Measurements from ENCODE around the gene STING1.
A peak's percentile ranks its signal among the peaks of the same experiment; 100 is the strongest.
"Not testable (repeated sequence)": the region's sequence is repeated elsewhere in the genome, so short reads cannot be mapped to it uniquely, and the experiment has no call there.

Gene STING1

GRCh38 chr5:139451878-139452660 is 30.5 kb downstream of the STING1 start:
- no peaks in the 10 kb centered on the region for H3K9me3 ChIP-seq (ENCODE audit: control insufficient read depth in 2 of 2, low read length in 2 of 2)
- H3K4me3 ChIP-seq (ENCODE audit: low read length in 2 of 2): no peak overlapping the region
- no peaks in the 10 kb centered on the region for H3K4me1 ChIP-seq (ENCODE audit: control insufficient read depth, insufficient read depth, low read length)
- H3K36me3 ChIP-seq (ENCODE audit: control insufficient read depth in 2 of 2, insufficient read depth in 2 of 2, low read length in 2 of 2): no peaks in the 10 kb centered on the region
- H3K27me3 ChIP-seq (ENCODE audit: control insufficient read depth in 1 of 2, insufficient read depth in 2 of 2, low read length in 2 of 2): no peaks in the 10 kb centered on the region
- H3K9ac ChIP-seq (ENCODE audit: low read length in 2 of 2): no peak overlapping the region
- H3K27ac ChIP-seq (ENCODE audit: low read length): no peak overlapping the region

GRCh38 chr5:139451176-139451575 is 31.4 kb downstream of the STING1 start:
- no peak overlapping the region for H3K9ac ChIP-seq (ENCODE audit: low read length in 2 of 2)

DNA sequence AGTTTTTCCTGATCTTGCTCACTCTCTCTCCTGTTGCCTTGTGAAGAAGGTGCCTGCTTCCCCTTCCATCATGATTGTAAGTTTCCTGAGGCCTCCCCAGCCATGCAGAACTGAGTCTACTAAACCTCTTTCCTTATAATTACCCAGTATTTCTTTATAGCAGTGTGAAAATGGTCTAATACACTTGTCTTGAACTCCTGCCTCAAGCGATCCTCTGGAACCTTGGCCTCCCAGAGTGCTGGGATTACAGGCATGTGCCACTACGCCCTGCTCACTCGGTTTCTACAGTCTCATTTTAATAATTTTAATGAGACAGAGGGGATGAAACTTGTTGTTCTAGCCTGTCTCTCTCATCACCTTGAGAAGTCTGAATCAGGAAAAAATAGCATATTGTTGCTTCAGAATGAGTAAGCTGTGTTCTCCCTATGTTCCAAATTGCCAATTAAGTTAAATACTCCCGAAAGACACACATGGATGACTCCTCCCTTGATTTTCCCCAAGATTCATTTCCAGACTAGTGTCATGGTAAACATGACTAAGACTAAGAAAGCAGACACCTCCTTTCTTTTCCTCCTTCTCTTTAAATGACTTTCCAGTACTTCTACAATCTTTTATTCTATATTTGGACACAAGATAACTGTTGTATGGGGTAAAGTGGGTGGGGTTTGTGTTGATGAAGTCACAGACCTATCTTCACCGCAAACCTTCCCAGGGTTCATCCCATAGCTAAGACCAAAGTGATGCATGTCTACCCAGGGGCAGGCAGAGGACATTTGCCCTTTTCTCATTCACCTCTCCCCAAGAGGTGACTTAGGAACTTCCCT is 35.4 kb downstream of the STING1 start:
- Histone ChIP-seq H3K9ac (ENCODE audit: low read length in 2 of 2) (no peak overlapping the region), H3K4me1 (ENCODE audit: control insufficient read depth, insufficient read depth, low read length) (peaks cover 8% of the 10 kb centered on the region), H3K27ac (ENCODE audit: low read length) (no peak overlapping the region), H3K36me3 (ENCODE audit: control insufficient read depth in 2 of 2, insufficient read depth in 2 of 2, low read length in 2 of 2) (no peaks in the 10 kb centered on the region), H3K9me3 (ENCODE audit: control insufficient read depth in 2 of 2, low read length in 2 of 2) (no peaks in the 10 kb centered on the region), H3K4me3 (ENCODE audit: low read length in 2 of 2) (no peak overlapping the region), H3K27me3 (ENCODE audit: control insufficient read depth in 1 of 2, insufficient read depth in 2 of 2, low read length in 2 of 2) (no peaks in the 10 kb centered on the region)

More at GRCh38 chr5:139451176-139451575, 31.4 kb downstream of the STING1 start:
- Histone ChIP-seq H3K4me1 (ENCODE audit: control insufficient read depth, insufficient read depth, low read length) (no peaks in the 10 kb centered on the region), H3K27ac (ENCODE audit: low read length) (no peak overlapping the region), H3K4me3 (ENCODE audit: low read length in 2 of 2) (no peak overlapping the region), H3K36me3 (ENCODE audit: control insufficient read depth in 2 of 2, insufficient read depth in 2 of 2, low read length in 2 of 2) (no peaks in the 10 kb centered on the region), H3K27me3 (ENCODE audit: control insufficient read depth in 1 of 2, insufficient read depth in 2 of 2, low read length in 2 of 2) (no peaks in the 10 kb centered on the region), H3K9me3 (ENCODE audit: control insufficient read depth in 2 of 2, low read length in 2 of 2) (no peaks in the 10 kb centered on the region)

DNA sequence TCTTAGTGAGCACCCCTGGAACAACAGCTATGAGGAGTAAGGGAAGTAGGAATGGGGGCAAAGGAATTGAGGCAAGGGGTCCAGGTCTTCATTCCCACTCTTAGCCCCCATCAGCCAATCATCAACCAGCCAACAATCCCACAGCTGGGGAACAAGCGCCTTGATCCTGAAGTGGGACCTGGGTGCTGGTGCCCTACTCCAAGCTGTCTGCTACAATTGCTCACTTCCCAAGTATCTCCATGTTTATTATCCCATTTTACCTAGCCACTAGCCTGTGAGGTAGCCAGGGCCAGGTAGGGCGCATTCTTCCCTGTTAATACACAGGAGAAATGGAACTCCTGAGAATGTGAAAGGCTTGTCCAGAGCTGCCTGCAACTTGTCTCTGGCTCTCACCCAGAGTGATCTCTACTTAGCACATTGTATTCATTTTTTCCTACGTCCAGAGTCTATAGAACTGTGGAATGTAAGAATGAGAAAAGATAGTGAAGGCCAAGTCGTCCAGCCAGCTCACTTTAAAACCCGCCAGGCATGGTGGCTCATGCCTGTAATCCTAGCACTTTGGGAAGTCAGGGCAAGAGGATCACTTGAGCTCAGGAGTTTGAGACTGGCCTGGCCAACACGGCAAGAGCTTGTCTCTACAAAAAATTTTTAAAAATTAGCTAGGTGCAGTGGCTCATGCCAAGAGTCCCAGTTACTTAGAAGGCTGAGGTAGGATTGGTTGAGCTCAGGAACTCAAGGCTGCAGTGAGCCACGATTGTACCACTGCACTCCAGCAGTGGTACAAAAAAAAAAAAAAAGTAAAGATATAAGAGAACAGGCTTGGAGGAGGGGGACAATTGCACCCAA is 37.0 kb downstream of the STING1 start:
- no peak overlapping the region for H3K9ac ChIP-seq (ENCODE audit: low read length in 2 of 2)
- no peaks in the 10 kb centered on the region for H3K9me3 ChIP-seq (ENCODE audit: control insufficient read depth in 2 of 2, low read length in 2 of 2)
- H3K36me3 ChIP-seq (ENCODE audit: control insufficient read depth in 2 of 2, insufficient read depth in 2 of 2, low read length in 2 of 2): no peaks in the 10 kb centered on the region
- H3K4me3 ChIP-seq (ENCODE audit: low read length in 2 of 2): no peak overlapping the region
- H3K27me3 ChIP-seq (ENCODE audit: control insufficient read depth in 1 of 2, insufficient read depth in 2 of 2, low read length in 2 of 2): no peaks in the 10 kb centered on the region
- H3K4me1 ChIP-seq (ENCODE audit: control insufficient read depth, insufficient read depth, low read length): peaks cover 8% of the 10 kb centered on the region
- no peak overlapping the region for H3K27ac ChIP-seq (ENCODE audit: low read length)

DNA sequence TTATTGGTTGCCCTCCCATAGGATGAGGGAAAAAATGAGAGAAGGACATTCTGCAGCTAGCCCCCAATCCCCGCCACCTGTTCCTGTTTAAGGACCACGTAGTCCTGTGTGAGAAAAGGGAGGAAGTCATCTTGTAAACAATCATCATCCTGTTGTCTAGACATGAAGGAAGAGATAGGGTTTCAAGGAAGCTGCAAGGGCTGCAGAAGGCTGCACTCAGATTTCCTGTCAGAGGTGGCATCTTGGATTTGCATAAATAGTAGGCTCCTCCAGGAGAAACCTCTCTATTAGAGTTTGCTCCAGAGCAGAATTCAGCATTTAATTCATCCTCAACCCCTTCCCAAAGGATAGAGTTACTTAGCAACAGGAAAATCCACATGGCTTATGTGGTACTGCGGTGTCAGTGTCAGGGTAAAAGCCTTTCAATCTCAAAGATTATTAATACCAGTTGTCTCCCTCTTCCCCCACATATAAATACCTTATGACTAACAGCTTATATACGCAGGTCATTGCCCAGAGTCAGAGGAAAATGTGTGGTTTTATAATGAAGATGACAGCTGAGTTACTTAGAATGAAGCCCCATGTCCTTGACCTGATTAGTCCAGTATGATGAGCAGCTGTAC is 38.6 kb downstream of the STING1 start:
- H3K27ac ChIP-seq (ENCODE audit: low read length): no peak overlapping the region

DNA sequence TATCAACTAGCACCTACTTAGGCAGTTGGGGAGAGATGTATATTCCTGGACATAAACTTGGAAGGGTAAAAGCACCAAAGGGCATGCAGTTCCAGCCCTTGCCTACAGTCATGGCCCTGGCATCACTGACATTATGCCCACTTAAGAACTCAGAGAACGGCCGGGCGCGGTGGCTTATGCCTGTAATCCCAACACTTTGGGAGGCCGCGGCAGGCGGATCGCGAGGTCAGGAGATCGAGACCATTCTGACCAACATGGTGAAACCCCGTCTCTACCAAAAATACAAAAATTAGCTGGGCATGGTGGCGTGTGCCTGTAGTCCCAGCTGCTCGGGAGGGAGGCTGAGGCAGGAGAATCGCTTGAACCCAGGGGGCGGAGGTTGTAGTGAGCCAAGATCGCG is 42.1 kb downstream of the STING1 start:
- H3K27ac ChIP-seq (ENCODE audit: low read length): peak overlapping the region; percentile 92
- H3K9ac ChIP-seq (ENCODE audit: low read length in 2 of 2); H3K36me3 ChIP-seq (ENCODE audit: control insufficient read depth in 2 of 2, insufficient read depth in 2 of 2, low read length in 2 of 2); H3K27me3 ChIP-seq (ENCODE audit: control insufficient read depth in 1 of 2, insufficient read depth in 2 of 2, low read length in 2 of 2); H3K4me3 ChIP-seq (ENCODE audit: low read length in 2 of 2); H3K9me3 ChIP-seq (ENCODE audit: control insufficient read depth in 2 of 2, low read length in 2 of 2): not testable (repeated sequence)
- peaks cover 18% of the 10 kb centered on the region for H3K4me1 ChIP-seq (ENCODE audit: control insufficient read depth, insufficient read depth, low read length)

More for the DNA sequence above, 38.6 kb downstream of the STING1 start:
- Histone ChIP-seq H3K4me3 (ENCODE audit: low read length in 2 of 2) (no peak overlapping the region), H3K9ac (ENCODE audit: low read length in 2 of 2) (no peak overlapping the region), H3K27me3 (ENCODE audit: control insufficient read depth in 1 of 2, insufficient read depth in 2 of 2, low read length in 2 of 2) (no peaks in the 10 kb centered on the region), H3K9me3 (ENCODE audit: control insufficient read depth in 2 of 2, low read length in 2 of 2) (no peaks in the 10 kb centered on the region), H3K4me1 (ENCODE audit: control insufficient read depth, insufficient read depth, low read length) (peaks cover 14% of the 10 kb centered on the region), H3K36me3 (ENCODE audit: control insufficient read depth in 2 of 2, insufficient read depth in 2 of 2, low read length in 2 of 2) (no peaks in the 10 kb centered on the region)

GRCh38 chr5:139439013-139439903 is 43.3 kb downstream of the STING1 start, which contains the start of gene DNAJC18:
Gene DNAJC18 (minus strand): TSS chr5:139439525. CDS start chr5:139439445, 80 bp downstream.
- Histone ChIP-seq H3K27me3 (ENCODE audit: control insufficient read depth in 1 of 2, insufficient read depth in 2 of 2, low read length in 2 of 2) (no peaks in the 10 kb centered on the region), H3K4me1 (ENCODE audit: control insufficient read depth, insufficient read depth, low read length) (peaks cover 15% of the 10 kb centered on the region), H3K36me3 (ENCODE audit: control insufficient read depth in 2 of 2, insufficient read depth in 2 of 2, low read length in 2 of 2) (peaks cover 0 to 6% of the 10 kb centered on the region in 2 donors), H3K4me3 (ENCODE audit: low read length in 2 of 2) (peak within 1 kb of the TSS; percentile 82 to 97), H3K9me3 (ENCODE audit: control insufficient read depth in 2 of 2, low read length in 2 of 2) (no peaks in the 10 kb centered on the region), H3K9ac (ENCODE audit: low read length in 2 of 2) (peak within 1 kb of the TSS; percentile 94 to 99), H3K27ac (ENCODE audit: low read length) (peak within 1 kb of the TSS; percentile 92)

DNA sequence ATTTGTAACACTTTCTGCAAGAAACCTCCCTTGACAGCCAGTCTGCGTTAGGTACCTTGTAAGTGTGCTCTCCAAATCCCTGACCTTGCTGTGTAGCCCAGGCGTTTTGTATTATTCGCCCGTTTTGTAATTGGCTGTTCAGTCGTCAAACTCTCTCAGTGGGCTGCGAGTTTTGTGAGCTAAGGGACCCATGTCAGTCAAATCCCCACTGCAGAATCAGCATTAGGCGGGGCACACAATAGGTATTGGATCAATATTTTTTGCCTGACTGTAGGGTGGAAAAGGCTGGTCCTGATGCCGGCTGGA is 43.9 kb downstream of the STING1 start:
- H3K27ac ChIP-seq (ENCODE audit: low read length): no peak overlapping the region
- H3K9me3 ChIP-seq (ENCODE audit: control insufficient read depth in 2 of 2, low read length in 2 of 2): no peaks in the 10 kb centered on the region
- H3K4me1 ChIP-seq (ENCODE audit: control insufficient read depth, insufficient read depth, low read length): peaks cover 15% of the 10 kb centered on the region
- peaks cover 0 to 6% of the 10 kb centered on the region in 2 donors for H3K36me3 ChIP-seq (ENCODE audit: control insufficient read depth in 2 of 2, insufficient read depth in 2 of 2, low read length in 2 of 2)
- H3K4me3 ChIP-seq (ENCODE audit: low read length in 2 of 2): peak overlapping the region; percentile 82 to 97
- no peaks in the 10 kb centered on the region for H3K27me3 ChIP-seq (ENCODE audit: control insufficient read depth in 1 of 2, insufficient read depth in 2 of 2, low read length in 2 of 2)
- peak overlapping the region in 1 of 2 donors; percentile 75 for H3K9ac ChIP-seq (ENCODE audit: low read length in 2 of 2)

GRCh38 chr5:139435676-139436075 is 46.9 kb downstream of the STING1 start:
- Histone ChIP-seq H3K27me3 (ENCODE audit: control insufficient read depth in 1 of 2, insufficient read depth in 2 of 2, low read length in 2 of 2) (no peaks in the 10 kb centered on the region), H3K4me1 (ENCODE audit: control insufficient read depth, insufficient read depth, low read length) (peaks cover 15% of the 10 kb centered on the region), H3K9ac (ENCODE audit: low read length in 2 of 2) (no peak overlapping the region), H3K9me3 (ENCODE audit: control insufficient read depth in 2 of 2, low read length in 2 of 2) (no peaks in the 10 kb centered on the region), H3K27ac (ENCODE audit: low read length) (no peak overlapping the region), H3K36me3 (ENCODE audit: control insufficient read depth in 2 of 2, insufficient read depth in 2 of 2, low read length in 2 of 2) (peaks cover 5 to 13% of the 10 kb centered on the region in 2 donors), H3K4me3 (ENCODE audit: low read length in 2 of 2) (no peak overlapping the region)

Measured in stomach smooth muscle (tissue), 2 donors.